SK-N-SH treated with all-trans-retinoic acid at 6 μM for 48 hours (cell line): Measurements from ENCODE around the gene FAM136A.

Source experiments
- ATAC-seq: fragments of 200-7000 bp; cut with Tn5 transposase; 3 replicates; pipeline ENCODE4 v1.9.1; 2020; ENCODE audit warnings: mild to moderate bottlenecking, moderate library complexity
- BACH2 ChIP-seq: fragments of 250-450 bp; sonication (Bioruptor Pico); IDR thresholded peaks from 2 replicates; pipeline ENCODE4 v1.9.0; 2021; ENCODE audit warnings: mild to moderate bottlenecking, borderline replicate concordance
- CREB5 ChIP-seq: fragments of 250-450 bp; sonication (Bioruptor Pico); IDR thresholded peaks from 2 replicates; pipeline ENCODE4 v1.5.1; 2020; ENCODE audit warnings: low read depth, mild to moderate bottlenecking, moderate library complexity
- CSDC2 ChIP-seq: fragments of 250-450 bp; sonication (Bioruptor Pico); IDR thresholded peaks from 2 replicates; pipeline ENCODE4 v1.5.0; 2020; ENCODE audit warnings: mild to moderate bottlenecking, moderate library complexity
- GLIS3 ChIP-seq: fragments of 250-450 bp; sonication (Bioruptor Pico); IDR thresholded peaks from 2 replicates; pipeline ENCODE4 v1.5.0; 2020; ENCODE audit warnings: mild to moderate bottlenecking, moderate library complexity
- ISL1 ChIP-seq: fragments of 250-450 bp; sonication (Bioruptor Pico); IDR thresholded peaks from 2 replicates; pipeline ENCODE4 v2.1.2; 2022; ENCODE audit warnings: mild to moderate bottlenecking, moderate library complexity
- OSR1 ChIP-seq: fragments of 250-450 bp; sonication (Bioruptor Pico); IDR thresholded peaks from 2 replicates; pipeline ENCODE4 v1.8.0; 2022; ENCODE audit warnings: moderate library complexity, mild to moderate bottlenecking, inconsistent platforms
- PATZ1 ChIP-seq: fragments of 250-450 bp; sonication (Bioruptor Pico); IDR thresholded peaks from 2 replicates; pipeline ENCODE4 v1.8.0; 2020; ENCODE audit warnings: mild to moderate bottlenecking, moderate library complexity, borderline replicate concordance
- POU6F1 ChIP-seq: fragments of 250-450 bp; sonication (Bioruptor Pico); IDR thresholded peaks from 2 replicates; pipeline ENCODE4 v1.8.0; 2021; ENCODE audit warnings: low read depth, mild to moderate bottlenecking, moderate library complexity, borderline replicate concordance
- PPARA ChIP-seq: fragments of 250-450 bp; sonication (Bioruptor Pico); IDR thresholded peaks from 2 replicates; pipeline ENCODE4 v1.5.0; 2020; ENCODE audit warnings: mild to moderate bottlenecking, borderline replicate concordance
- RARB ChIP-seq: fragments of 250-450 bp; sonication (Bioruptor Pico); IDR thresholded peaks from 2 replicates; pipeline ENCODE4 v1.8.0; 2021; ENCODE audit warnings: mild to moderate bottlenecking, moderate library complexity
- SNAI2 ChIP-seq: fragments of 250-450 bp; sonication (Bioruptor Pico); IDR thresholded peaks from 2 replicates; pipeline ENCODE4 v1.5.0; 2020; ENCODE audit warnings: mild to moderate bottlenecking, moderate library complexity
- TCF4 ChIP-seq: fragments of 250-450 bp; sonication (Bioruptor Pico); IDR thresholded peaks from 2 replicates; pipeline ENCODE4 v1.8.0; 2021; ENCODE audit warnings: mild to moderate bottlenecking, moderate library complexity, borderline replicate concordance
- TOX ChIP-seq: fragments of 250-450 bp; sonication (Bioruptor Pico); IDR thresholded peaks from 2 replicates; pipeline ENCODE4 v1.8.0; 2021; ENCODE audit warnings: mild to moderate bottlenecking, moderate library complexity, borderline replicate concordance
- ZC3H10 ChIP-seq: fragments of 250-450 bp; sonication (Bioruptor Pico); IDR thresholded peaks from 2 replicates; pipeline ENCODE4 v1.5.1; 2021; ENCODE audit warnings: mild to moderate bottlenecking, moderate library complexity
- ZFP3 ChIP-seq: fragments of 250-450 bp; sonication (Bioruptor Pico); IDR thresholded peaks from 2 replicates; pipeline ENCODE4 v1.5.0; 2020; ENCODE audit warnings: mild to moderate bottlenecking, moderate library complexity
- ZNF565 ChIP-seq: fragments of 450-650 bp; formaldehyde crosslinking; conservative IDR thresholded peaks from 2 replicates; pipeline ENCODE4 v1.5.0; 2020; ENCODE audit warnings: low read depth, mild to moderate bottlenecking, moderate library complexity
- ZNF70 ChIP-seq: fragments of 450-650 bp; formaldehyde crosslinking; IDR thresholded peaks from 2 replicates; pipeline ENCODE4 v1.5.0; 2020; ENCODE audit warnings: mild to moderate bottlenecking, moderate library complexity
- ZNF8 ChIP-seq: fragments of 450-650 bp; formaldehyde crosslinking; IDR thresholded peaks from 2 replicates; pipeline ENCODE4 v1.5.0; 2020; ENCODE audit warnings: mild to moderate bottlenecking, moderate library complexity
- TF ChIP-seq, protein P1 (sequence below): fragments of 250-450 bp; sonication (Bioruptor Pico); IDR thresholded peaks from 2 replicates; pipeline ENCODE4 v1.5.1; 2021; ENCODE audit warnings: mild to moderate bottlenecking, moderate library complexity
- TF ChIP-seq, protein P2 (sequence below): fragments of 250-450 bp; sonication (Bioruptor Pico); IDR thresholded peaks from 2 replicates; pipeline ENCODE4 v1.5.0; 2020; ENCODE audit warnings: mild to moderate bottlenecking, moderate library complexity

FAM136A gene

GRCh38 chr2:70344195-70344594, 42.3 kb upstream of the FAM136A start:
- no peak for ATAC-seq
- TF ChIP-seq ZNF565 (no peak), TCF4 (CRISPR knock-in tag) (no peak), RARB (CRISPR knock-in tag) (no peak), ISL1 (no peak), ZNF70 (CRISPR knock-in tag) (no peak), POU6F1 (CRISPR knock-in tag) (no peak), BACH2 (no peak), PATZ1 (no peak), ZFP3 (CRISPR knock-in tag) (no peak), ZC3H10 (CRISPR knock-in tag) (no peak), PPARA (CRISPR knock-in tag) (no peak), SNAI2 (CRISPR knock-in tag) (no peak), TOX (CRISPR knock-in tag) (no peak)
- TF ChIP-seq, protein P1, sequence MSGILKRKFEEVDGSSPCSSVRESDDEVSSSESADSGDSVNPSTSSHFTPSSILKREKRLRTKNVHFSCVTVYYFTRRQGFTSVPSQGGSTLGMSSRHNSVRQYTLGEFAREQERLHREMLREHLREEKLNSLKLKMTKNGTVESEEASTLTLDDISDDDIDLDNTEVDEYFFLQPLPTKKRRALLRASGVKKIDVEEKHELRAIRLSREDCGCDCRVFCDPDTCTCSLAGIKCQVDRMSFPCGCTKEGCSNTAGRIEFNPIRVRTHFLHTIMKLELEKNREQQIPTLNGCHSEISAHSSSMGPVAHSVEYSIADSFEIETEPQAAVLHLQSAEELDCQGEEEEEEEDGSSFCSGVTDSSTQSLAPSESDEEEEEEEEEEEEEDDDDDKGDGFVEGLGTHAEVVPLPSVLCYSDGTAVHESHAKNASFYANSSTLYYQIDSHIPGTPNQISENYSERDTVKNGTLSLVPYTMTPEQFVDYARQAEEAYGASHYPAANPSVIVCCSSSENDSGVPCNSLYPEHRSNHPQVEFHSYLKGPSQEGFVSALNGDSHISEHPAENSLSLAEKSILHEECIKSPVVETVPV (CRISPR knock-in tag) = no peak
- TF ChIP-seq, protein P2, sequence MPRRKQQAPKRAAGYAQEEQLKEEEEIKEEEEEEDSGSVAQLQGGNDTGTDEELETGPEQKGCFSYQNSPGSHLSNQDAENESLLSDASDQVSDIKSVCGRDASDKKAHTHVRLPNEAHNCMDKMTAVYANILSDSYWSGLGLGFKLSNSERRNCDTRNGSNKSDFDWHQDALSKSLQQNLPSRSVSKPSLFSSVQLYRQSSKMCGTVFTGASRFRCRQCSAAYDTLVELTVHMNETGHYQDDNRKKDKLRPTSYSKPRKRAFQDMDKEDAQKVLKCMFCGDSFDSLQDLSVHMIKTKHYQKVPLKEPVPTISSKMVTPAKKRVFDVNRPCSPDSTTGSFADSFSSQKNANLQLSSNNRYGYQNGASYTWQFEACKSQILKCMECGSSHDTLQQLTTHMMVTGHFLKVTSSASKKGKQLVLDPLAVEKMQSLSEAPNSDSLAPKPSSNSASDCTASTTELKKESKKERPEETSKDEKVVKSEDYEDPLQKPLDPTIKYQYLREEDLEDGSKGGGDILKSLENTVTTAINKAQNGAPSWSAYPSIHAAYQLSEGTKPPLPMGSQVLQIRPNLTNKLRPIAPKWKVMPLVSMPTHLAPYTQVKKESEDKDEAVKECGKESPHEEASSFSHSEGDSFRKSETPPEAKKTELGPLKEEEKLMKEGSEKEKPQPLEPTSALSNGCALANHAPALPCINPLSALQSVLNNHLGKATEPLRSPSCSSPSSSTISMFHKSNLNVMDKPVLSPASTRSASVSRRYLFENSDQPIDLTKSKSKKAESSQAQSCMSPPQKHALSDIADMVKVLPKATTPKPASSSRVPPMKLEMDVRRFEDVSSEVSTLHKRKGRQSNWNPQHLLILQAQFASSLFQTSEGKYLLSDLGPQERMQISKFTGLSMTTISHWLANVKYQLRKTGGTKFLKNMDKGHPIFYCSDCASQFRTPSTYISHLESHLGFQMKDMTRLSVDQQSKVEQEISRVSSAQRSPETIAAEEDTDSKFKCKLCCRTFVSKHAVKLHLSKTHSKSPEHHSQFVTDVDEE = no peak
- TF ChIP-seq, all 23 proteins: peak for 0

DNA sequence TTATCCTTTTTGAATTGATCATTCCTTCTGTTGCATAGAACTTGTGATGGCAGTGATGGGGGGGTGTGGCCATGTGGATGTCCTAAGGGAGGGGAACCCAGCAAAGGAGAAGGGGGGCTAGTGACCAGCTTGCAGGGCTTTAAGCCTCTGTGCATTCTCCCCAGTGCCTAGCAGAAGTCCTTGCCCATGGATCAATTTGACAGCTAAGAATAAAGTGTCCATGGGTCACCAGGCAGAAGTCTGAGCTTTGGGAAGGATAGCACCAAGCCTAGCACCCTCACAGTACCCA, 39.6 kb upstream of the FAM136A start:
- TF ChIP-seq CREB5 (CRISPR knock-in tag) (no peak), ZNF70 (CRISPR knock-in tag) (no peak), ZC3H10 (CRISPR knock-in tag) (no peak), OSR1 (CRISPR knock-in tag) (no peak), BACH2 (no peak), ZNF8 (CRISPR knock-in tag) (no peak), PATZ1 (no peak), RARB (CRISPR knock-in tag) (no peak), PPARA (CRISPR knock-in tag) (no peak), CSDC2 (CRISPR knock-in tag) (no peak), GLIS3 (CRISPR knock-in tag) (no peak), SNAI2 (CRISPR knock-in tag) (no peak), TOX (CRISPR knock-in tag) (no peak)
- TF ChIP-seq, protein P2 = no peak
- peak; percentile 21; the same call in 1 of the 3 replicates for ATAC-seq
